GM23248 (cell line): ENCODE results near the gene TAPT1.

Experiments used
- EZH2 ChIP-seq: fragments of 200-600 bp; sonication (generic); IDR thresholded peaks from 2 replicates; pipeline ENCODE4 v1.6.1; 2018; ENCODE audit warnings: antibody characterized with exemption, mild to moderate bottlenecking; ENCODE audit not compliant: insufficient read depth, poor library complexity, severe bottlenecking
- EZH2phosphoT487 ChIP-seq: fragments of 200-600 bp; sonication (generic); IDR thresholded peaks from 2 replicates; pipeline ENCODE4 v1.6.1; 2018; ENCODE audit warnings: antibody characterized with exemption, moderate library complexity, mild to moderate bottlenecking, low read depth; ENCODE audit not compliant: insufficient read depth

DNA sequence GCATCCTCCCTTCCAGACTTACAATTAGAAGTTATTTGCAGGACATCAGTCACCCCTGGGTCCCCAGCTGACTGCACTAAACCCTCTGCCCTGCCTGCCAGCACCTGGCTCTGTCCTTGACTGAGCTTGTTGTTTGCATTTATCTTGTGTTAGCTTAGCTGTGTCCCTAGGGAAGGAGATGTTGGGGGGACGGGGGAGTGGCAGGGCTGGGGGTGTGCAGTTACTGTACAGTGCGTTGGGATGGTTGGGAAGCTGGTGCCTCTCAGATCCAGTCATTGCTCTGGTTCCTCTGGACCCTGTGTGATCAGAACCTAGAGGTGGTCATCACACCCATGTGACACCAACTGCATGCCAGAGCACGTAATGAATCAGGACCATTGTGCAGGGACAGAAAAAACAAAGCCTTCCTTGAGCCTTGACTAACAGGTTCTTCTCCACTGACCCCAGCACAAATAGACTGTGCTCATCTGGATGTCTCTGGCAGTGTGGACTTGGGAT lies 109.7 kb downstream of the TAPT1 start:
- TF ChIP-seq EZH2phosphoT487 (no peak), EZH2 (no peak)
